ENCODE data around the gene DDX31.

DDX31 gene

DNA sequence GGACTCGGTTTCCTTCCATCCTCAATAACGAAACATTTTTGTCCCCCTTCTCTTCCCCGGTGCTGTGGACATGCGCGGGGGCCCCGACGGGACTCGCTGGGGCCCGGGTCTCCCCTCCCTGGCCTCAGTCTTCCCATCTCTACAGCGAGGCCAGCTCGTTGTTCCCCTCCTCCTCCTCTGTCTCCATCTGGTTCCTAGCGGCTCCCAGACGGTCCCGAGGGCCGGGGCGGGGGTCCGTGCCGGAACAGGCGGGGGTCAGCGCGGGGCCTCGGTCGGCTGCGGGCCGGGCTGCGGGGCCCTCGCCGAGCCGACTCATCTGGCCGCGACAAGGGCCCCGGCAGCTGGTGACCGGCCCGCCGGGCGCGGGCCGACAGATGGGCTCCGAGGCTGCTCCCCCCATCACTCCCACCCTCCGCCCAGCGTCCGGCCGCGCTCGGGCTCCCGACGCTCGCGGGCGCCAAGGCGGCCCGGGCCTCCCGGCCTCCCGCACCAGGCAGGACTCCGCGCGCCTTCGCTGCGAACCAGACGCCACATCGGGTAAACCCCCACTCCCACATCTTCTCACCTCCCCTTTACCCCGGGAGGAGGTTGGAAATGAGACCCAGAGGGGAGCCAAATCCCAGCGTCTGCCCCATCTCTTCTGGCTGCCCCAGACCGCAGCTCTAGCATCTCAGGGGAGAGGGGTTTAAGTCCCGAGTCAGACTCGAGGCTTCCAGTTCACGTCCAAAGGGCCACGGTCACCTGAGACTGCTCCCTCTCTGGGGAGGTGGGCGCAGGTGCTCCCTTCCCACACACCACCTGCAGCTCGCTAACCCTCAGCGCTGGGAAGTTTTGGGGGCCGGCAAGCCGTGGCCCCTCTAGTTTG lies 79.2 kb downstream of the DDX31 start:
- H3K4me3 ChIP-seq (replicated peaks in 1 of 2; ENCODE audit: low read depth in 2 of 2, low read length in 2 of 2) = no peak overlapping the region
- TF ChIP-seq, protein P1, sequence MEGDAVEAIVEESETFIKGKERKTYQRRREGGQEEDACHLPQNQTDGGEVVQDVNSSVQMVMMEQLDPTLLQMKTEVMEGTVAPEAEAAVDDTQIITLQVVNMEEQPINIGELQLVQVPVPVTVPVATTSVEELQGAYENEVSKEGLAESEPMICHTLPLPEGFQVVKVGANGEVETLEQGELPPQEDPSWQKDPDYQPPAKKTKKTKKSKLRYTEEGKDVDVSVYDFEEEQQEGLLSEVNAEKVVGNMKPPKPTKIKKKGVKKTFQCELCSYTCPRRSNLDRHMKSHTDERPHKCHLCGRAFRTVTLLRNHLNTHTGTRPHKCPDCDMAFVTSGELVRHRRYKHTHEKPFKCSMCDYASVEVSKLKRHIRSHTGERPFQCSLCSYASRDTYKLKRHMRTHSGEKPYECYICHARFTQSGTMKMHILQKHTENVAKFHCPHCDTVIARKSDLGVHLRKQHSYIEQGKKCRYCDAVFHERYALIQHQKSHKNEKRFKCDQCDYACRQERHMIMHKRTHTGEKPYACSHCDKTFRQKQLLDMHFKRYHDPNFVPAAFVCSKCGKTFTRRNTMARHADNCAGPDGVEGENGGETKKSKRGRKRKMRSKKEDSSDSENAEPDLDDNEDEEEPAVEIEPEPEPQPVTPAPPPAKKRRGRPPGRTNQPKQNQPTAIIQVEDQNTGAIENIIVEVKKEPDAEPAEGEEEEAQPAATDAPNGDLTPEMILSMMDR (IDR thresholded peaks at IDR 0.05; ENCODE audit: low read depth, low read length) = no peak
- no peak for DNase-seq (ENCODE audit: low read depth in 2 of 2)

DNA sequence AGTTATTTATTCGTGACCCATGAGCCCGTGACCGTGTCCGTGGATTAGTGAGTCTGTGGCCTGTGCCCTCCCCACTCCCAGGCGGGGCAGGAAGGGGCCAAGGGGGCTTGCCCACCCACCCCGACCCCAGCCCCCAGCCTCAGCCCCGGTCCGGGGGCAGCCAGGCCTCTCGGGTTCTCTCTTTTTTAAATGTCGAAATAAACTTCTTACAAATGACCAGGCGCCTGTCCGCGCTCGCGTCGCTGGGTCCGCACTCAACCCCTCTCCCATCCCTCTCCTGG lies 79.8 kb downstream of the DDX31 start:
- no peak overlapping the region for H3K4me3 ChIP-seq (replicated peaks in 1 of 2; ENCODE audit: low read depth in 2 of 2, low read length in 2 of 2)
- no peak for DNase-seq (ENCODE audit: low read depth in 2 of 2)
- TF ChIP-seq, protein P1 (IDR thresholded peaks at IDR 0.05; ENCODE audit: low read depth, low read length) = no peak

DNA sequence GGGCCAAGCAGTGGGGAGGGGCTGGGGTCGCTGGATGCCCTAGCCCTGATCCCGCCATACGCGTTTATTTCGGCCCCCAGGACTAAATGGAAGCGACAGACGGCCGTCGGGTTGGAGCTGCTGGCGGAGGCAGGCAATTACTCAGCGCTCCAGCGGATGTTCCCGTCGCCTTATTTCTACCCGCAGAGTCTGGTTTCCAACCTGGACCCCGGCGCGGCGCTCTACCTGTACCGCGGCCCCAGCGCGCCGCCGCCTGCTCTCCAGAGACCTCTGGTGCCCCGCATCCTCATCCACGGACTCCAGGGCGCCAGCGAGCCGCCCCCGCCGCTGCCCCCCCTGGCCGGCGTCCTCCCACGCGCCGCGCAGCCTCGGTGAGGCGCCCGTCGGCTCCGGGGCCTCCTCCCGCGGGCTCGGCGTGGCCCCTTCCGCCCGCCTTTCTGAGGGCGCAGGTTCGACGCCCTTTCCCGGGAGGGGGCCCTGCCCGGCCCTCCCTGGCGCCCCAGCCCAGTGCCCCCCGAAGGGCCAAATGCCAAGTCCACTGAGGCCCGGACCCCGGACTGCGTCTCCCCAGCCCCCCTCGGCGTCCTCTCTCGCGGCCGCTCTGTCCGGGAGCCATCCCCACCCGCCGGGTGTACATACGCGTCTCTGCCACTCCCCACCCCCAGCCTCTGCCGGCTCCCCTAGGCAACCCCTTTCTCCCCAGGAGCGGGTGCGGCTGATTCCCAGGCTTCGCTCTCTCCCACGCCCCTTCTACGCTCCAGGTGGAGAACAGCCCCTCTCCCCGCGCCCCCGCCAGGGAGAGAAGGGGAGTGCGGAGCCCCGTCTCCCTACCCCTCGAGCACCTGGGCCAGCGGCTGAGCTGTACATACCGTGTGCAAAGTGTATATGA lies 80.4 kb downstream of the DDX31 start:
- TF ChIP-seq, protein P1 (IDR thresholded peaks at IDR 0.05; ENCODE audit: low read depth, low read length) = no peak
- DNase-seq (ENCODE audit: low read depth in 2 of 2) = no peak

DNA sequence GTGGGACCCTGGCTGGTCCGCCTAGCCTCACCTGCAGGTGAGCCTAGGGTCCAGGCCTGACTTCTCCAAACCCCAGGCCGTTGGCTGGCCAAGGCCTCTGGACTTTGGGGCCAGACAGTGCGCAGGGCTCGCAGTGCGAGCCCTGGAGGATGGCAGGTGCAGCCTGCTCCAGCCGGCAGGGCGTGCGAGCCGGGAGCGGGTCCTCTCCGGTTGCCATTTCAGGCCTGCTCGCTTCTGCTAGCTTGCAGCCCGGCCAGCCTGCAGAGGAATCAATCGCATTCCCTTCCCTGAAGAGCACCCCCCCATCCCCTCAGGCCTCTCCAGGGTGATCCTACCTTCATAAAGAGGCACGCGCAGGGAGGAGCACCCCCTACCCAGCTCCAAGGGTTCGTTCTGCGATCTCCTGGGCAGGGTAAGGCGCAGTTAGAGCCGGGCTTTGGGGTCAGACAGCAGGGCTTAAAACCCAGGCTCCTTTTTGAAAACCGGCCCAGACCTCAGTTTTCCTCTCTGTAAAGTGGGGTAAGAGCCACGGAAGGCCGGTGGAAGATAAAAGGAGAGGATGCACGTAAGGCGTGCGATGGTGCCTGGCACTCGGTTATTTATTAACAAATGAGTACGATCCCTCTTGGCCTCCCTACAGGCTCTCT lies 81.2 kb downstream of the DDX31 start:
- no peak overlapping the region for H3K4me3 ChIP-seq (replicated peaks in 1 of 2; ENCODE audit: low read depth in 2 of 2, low read length in 2 of 2)
- no peak for DNase-seq (ENCODE audit: low read depth in 2 of 2)

More for the DNA sequence above, 80.4 kb downstream of the DDX31 start:
- H3K4me3 ChIP-seq (replicated peaks in 1 of 2; ENCODE audit: low read depth in 2 of 2, low read length in 2 of 2) = no peak overlapping the region

DNA sequence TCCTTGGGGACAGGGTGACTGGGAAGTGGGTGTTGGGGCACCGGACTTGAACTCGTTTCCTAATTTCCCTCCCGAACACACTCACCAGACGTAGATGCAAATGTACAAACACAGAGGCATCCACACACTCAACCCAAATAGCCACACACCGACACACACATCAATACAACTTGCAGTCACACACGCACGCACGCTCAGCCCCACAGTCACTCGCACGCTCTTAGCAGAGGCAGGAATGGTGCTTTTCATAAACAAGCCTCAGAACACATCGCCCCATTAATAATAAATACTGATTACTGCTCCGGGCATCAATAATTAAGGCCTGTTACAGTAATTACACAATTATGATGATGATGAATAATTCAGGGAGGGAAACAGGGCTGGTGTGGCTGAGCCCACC lies 81.7 kb downstream of the DDX31 start:
- TF ChIP-seq, protein P1 (IDR thresholded peaks at IDR 0.05; ENCODE audit: low read depth, low read length) = no peak
- H3K4me3 ChIP-seq (replicated peaks in 1 of 2; ENCODE audit: low read depth in 2 of 2, low read length in 2 of 2) = no peak overlapping the region
- no peak for DNase-seq (ENCODE audit: low read depth in 2 of 2)

More for the DNA sequence above, 81.2 kb downstream of the DDX31 start:
- TF ChIP-seq, protein P1 (IDR thresholded peaks at IDR 0.05; ENCODE audit: low read depth, low read length) = no peak

DNA sequence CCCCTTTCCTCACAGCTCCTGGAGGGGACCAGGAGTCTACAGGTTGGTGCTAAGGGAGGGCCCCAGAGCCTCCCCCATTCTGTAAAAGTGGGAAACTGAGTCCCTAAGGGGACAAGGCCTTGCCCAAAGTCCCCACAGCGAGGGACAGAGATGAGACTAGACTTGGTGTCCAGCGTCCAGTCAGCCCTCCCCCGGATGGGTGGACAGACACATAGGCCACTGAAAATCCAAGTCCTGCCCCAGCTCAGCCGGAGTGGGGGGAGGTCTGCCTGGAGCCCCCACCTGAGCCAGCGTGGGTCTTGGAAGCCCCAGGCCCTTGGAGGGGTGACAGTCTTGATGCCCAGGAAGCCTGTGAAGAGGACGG lies 82.2 kb downstream of the DDX31 start:
- TF ChIP-seq, protein P1 (IDR thresholded peaks at IDR 0.05; ENCODE audit: low read depth, low read length) = no peak
- DNase-seq (ENCODE audit: low read depth in 2 of 2) = no peak
- no peak overlapping the region for H3K4me3 ChIP-seq (replicated peaks in 1 of 2; ENCODE audit: low read depth in 2 of 2, low read length in 2 of 2)
